ENCODE results near the gene CNOT6. TPM values are rescaled to one million over a fixed set of nuclear protein-coding genes. Genes with fewer than 3 reads are reported as not detected.

CNOT6 gene
- total RNA-seq, 4 donors from 2014 or later, result 15.8 to 25.7 (median 24.1) TPM

DNA sequence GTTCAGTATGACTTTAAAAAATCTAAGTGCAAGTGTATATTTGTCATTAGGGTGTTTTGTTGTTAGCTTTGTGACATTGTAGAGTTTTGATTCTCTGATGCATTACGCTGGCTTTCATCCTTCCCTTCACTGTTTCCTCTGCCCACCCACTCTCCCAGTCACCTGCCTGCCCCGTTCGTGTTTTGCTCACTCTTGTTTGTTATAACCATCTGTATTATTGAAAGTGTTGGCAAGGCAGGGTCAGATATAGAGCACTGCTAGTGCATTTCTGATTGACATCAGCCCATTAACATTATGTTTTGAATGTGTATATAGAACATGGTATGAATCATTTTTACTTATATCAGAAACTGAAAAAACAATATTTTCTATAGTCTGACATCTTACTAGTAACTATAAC lies 69.8 kb downstream of the CNOT6 start:
- Histone ChIP-seq H3K27me3 (no peaks in the 10 kb centered on the region), H3K36me3 (peaks cover 0 to 60% of the 10 kb centered on the region in 2 donors)
- WGBS, 2 donors (ENCODE audit: low coverage in 1 of 2), result 73 to 100% methylated on average over 3 of the region's 3 CpGs

GRCh38 chr5:180568914-180569313 lies 74.7 kb downstream of the CNOT6 start:
- no peak overlapping the region for H3K27ac ChIP-seq
- no peaks in the 10 kb centered on the region for H3K9me3 ChIP-seq
- no peak for TF ChIP-seq EP300 (IDR thresholded peaks at IDR 0.05)
- no peak for TF ChIP-seq CTCF (IDR thresholded peaks at IDR 0.05)
- TF ChIP-seq POLR2A (IDR thresholded peaks at IDR 0.05), result no peak
- no peak for TF ChIP-seq POLR2AphosphoS5 (IDR thresholded peaks at IDR 0.05)
- ATAC-seq, result no peak
- 83 to 86% methylated on average over 7 of the region's 8 CpGs for WGBS, 2 donors (ENCODE audit: low coverage in 1 of 2)
- no peaks in the 10 kb centered on the region for H3K4me1 ChIP-seq
- peaks cover 0 to 95% of the 10 kb centered on the region in 2 donors for H3K36me3 ChIP-seq
- no peaks in the 10 kb centered on the region for H3K27me3 ChIP-seq
- H3K4me3 ChIP-seq, result no peak overlapping the region

More for the DNA sequence above, 69.8 kb downstream of the CNOT6 start:
- no peak for ATAC-seq
- Histone ChIP-seq H3K9me3 (no peaks in the 10 kb centered on the region), H3K4me3 (no peak overlapping the region), H3K4me1 (no peaks in the 10 kb centered on the region), H3K27ac (no peak overlapping the region)
- no peak for TF ChIP-seq POLR2AphosphoS5 (IDR thresholded peaks at IDR 0.05)
- TF ChIP-seq POLR2A (IDR thresholded peaks at IDR 0.05), result no peak
- TF ChIP-seq CTCF (IDR thresholded peaks at IDR 0.05), result no peak
- TF ChIP-seq EP300 (IDR thresholded peaks at IDR 0.05), result no peak

DNA sequence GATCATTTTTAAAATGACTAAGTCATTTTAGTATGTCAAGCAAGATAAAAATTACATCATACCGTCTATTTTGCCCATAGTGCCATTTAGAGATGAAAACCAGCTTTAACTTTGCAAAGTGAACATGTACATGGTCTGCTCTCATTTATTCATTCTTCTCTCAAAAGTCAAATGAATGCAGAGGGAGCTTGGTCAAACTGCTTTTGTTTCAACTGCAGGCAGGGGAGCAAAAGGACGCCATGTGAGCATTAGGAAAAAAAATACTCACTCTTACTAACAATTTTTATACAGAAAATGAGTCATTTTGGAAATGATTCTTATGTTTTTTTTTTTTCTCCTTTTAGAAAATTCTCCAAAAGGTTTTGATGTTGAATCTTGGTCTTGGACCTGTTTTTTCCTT lies 81.4 kb downstream of the CNOT6 start:
- H3K36me3 ChIP-seq, result peaks cover 0 to 67% of the 10 kb centered on the region in 2 donors
- H3K27me3 ChIP-seq, result no peaks in the 10 kb centered on the region
- H3K4me1 ChIP-seq, result no peaks in the 10 kb centered on the region
- no peak overlapping the region for H3K4me3 ChIP-seq
- ATAC-seq, result no peak
- H3K9me3 ChIP-seq, result no peaks in the 10 kb centered on the region
- WGBS, 2 donors (ENCODE audit: low coverage in 1 of 2), result 58 to 59% methylated on average over 2 of the region's 2 CpGs
- H3K27ac ChIP-seq, result no peak overlapping the region
- TF ChIP-seq CTCF (IDR thresholded peaks at IDR 0.05), result no peak
- no peak for TF ChIP-seq POLR2AphosphoS5 (IDR thresholded peaks at IDR 0.05)
- no peak for TF ChIP-seq POLR2A (IDR thresholded peaks at IDR 0.05)
- no peak for TF ChIP-seq EP300 (IDR thresholded peaks at IDR 0.05)

DNA sequence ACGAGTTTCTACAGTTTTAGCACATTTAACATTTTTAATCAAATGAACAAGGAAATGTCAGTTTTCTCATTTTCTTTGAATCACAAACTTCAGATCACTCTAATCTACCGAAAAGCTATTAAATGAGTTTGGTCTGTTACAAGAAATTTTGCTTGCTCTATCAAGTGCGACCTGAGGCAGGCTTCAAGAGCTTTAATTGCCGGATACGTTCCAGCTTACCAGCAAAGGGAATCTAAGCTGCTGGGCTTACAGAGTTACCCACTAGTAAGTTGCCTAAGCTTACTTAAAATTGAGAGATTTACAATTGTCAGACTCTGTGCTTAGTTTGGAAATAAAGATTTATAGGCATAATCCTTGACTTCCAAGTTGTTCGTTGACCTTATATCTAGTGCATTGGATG lies 86.5 kb downstream of the CNOT6 start:
- Histone ChIP-seq H3K36me3 (peaks cover 0 to 17% of the 10 kb centered on the region in 2 donors), H3K4me3 (no peak overlapping the region), H3K27me3 (no peaks in the 10 kb centered on the region), H3K9me3 (peaks cover 0 to 16% (median 0%) of the 10 kb centered on the region in 3 donors), H3K4me1 (no peaks in the 10 kb centered on the region), H3K27ac (no peak overlapping the region)
- 82 to 85% methylated on average over 5 to 6 of the region's 6 CpGs for WGBS, 2 donors (ENCODE audit: low coverage in 1 of 2)
- no peak for TF ChIP-seq EP300 (IDR thresholded peaks at IDR 0.05)
- TF ChIP-seq CTCF (IDR thresholded peaks at IDR 0.05), result no peak
- no peak for TF ChIP-seq POLR2A (IDR thresholded peaks at IDR 0.05)
- TF ChIP-seq POLR2AphosphoS5 (IDR thresholded peaks at IDR 0.05), result no peak
- ATAC-seq, result no peak

DNA sequence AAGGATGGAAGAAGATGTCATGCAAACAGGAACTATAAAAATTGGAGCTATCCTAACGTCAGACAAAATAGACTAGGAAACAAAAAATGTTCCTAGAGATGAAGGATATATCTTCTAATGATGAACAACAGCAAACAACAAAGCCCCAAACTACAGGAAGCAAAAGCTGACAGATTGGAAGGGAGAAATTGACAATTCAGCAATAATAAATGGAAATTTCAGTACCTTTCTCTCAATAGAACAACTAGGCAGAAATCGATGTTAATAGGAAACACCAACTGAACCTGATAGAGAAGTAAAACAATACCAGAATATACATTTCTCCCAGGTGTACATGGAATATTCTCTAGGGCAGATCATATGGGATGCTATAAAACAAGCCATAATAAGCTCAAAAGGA lies 89.6 kb downstream of the CNOT6 start:
- Histone ChIP-seq H3K4me3 (no peak overlapping the region), H3K9me3 (peaks cover 0 to 17% (median 0%) of the 10 kb centered on the region in 3 donors), H3K27me3 (peaks cover 6% of the 10 kb centered on the region), H3K27ac (no peak overlapping the region), H3K36me3 (no peaks in the 10 kb centered on the region), H3K4me1 (no peaks in the 10 kb centered on the region)
- 63 to 67% methylated on average over 2 of the region's 2 CpGs for WGBS, 2 donors (ENCODE audit: low coverage in 1 of 2)
- ATAC-seq, result no peak
- no peak for TF ChIP-seq POLR2AphosphoS5 (IDR thresholded peaks at IDR 0.05)
- TF ChIP-seq EP300 (IDR thresholded peaks at IDR 0.05), result no peak
- TF ChIP-seq CTCF (IDR thresholded peaks at IDR 0.05), result no peak
- no peak for TF ChIP-seq POLR2A (IDR thresholded peaks at IDR 0.05)
